SH-SY5Y (cell line): ENCODE results near the gene TSR3.

Source experiments
- GATA2 ChIP-seq: IDR thresholded peaks from 2 replicates; pipeline ENCODE4 v1.6.1; 2011; ENCODE audit warnings: mild to moderate bottlenecking, low read depth, low read length
- GATA3 ChIP-seq: IDR thresholded peaks from 2 replicates; pipeline ENCODE4 v1.6.1; 2011; ENCODE audit warnings: low read depth, mild to moderate bottlenecking, low read length, moderate library complexity

- no peak for TF ChIP-seq GATA2
- TF ChIP-seq GATA3, result no peak
These were observed 40.9 kb downstream of the TSR3 start for GRCh38 chr16:1310832-1311200.
